ENCODE data around the gene DNAJA4. TPM values are rescaled to one million over a fixed set of nuclear protein-coding genes. Genes with fewer than 3 reads are reported as not detected.

DNAJA4 gene
- total and polyA plus RNA-seq, 2 of the 8 experiments (the other 6 are each of a cell fraction or from before 2014, with no cell fraction given): 3.6 to 6.2 TPM

- no peaks in the 10 kb centered on the region for H3K9me3 ChIP-seq (ENCODE audit: insufficient read depth in 2 of 2, low read depth in 1 of 2, low read length in 1 of 2)
- H3K36me3 ChIP-seq (ENCODE audit: control insufficient read depth in 2 of 4, insufficient read depth in 4 of 4, low read length in 3 of 4): no peaks in the 10 kb centered on the region
- H3K27me3 ChIP-seq (replicated peaks in 1 of 4; ENCODE audit: control insufficient read depth in 3 of 4, extremely low read depth in 1 of 4, insufficient read depth in 3 of 4, low read length in 3 of 4): no peaks in the 10 kb centered on the region; a peak in 1 of 7 replicates
- DNase-seq (ENCODE audit: low read depth in 1 of 2, low spot score in 2 of 2) (no peak), FAIRE-seq (no peak)
- no peak overlapping the region for H2BK5ac ChIP-seq (ENCODE audit: low read depth, low read length)
- no peak overlapping the region for H4K8ac ChIP-seq (ENCODE audit: extremely low read depth, insufficient read depth, low read length)
- H3K79me2 ChIP-seq (ENCODE audit: control insufficient read depth in 1 of 2, insufficient read depth in 2 of 2, low read length in 2 of 2): no peaks in the 10 kb centered on the region
- H3K4me1 ChIP-seq (replicated peaks in 1 of 4; ENCODE audit: control insufficient read depth in 3 of 4, insufficient read depth in 4 of 4, low read length in 3 of 4): no peaks in the 10 kb centered on the region
- H2BK12ac ChIP-seq (ENCODE audit: low read depth, low read length): no peak overlapping the region
- no peak overlapping the region for H3K56ac ChIP-seq (replicated peaks; ENCODE audit: insufficient read length, low read depth, low read length)
- no peak overlapping the region for H2BK20ac ChIP-seq (ENCODE audit: low read length)
- H4K20me1 ChIP-seq (replicated peaks in 1 of 2; ENCODE audit: control insufficient read depth in 1 of 2, insufficient read depth in 2 of 2, low read length in 2 of 2): no peaks in the 10 kb centered on the region
- 82% methylated on average over 3 of the region's 3 CpGs; no CpG with 5 or more reads in 1 of the 2 experiments for WGBS, 2 experiments (ENCODE audit: extremely low coverage in 1 of 2, insufficient coverage in 1 of 2, insufficient read length in 1 of 2, insufficient replicate concordance in 2 of 2, low coverage in 1 of 2, low lambda C conversion rate in 2 of 2, missing lambda C conversion rate in 1 of 2)
- H3K23me2 ChIP-seq (ENCODE audit: low read depth, low read length): no peaks in the 10 kb centered on the region; the same call in 1 of the 2 replicates
- ChIA-PET POLR2A (ENCODE audit: partially characterized antibody) (no interaction called here), CTCF (ENCODE audit: partially characterized antibody) (interaction anchor here (1.8 to 2.9 kb wide), 2 partner anchors 14 to 78 kb away, joined by 6 to 10 read pairs; no protein-coding TSS in a partner anchor)
- no peak overlapping the region for H2BK120ac ChIP-seq (replicated peaks; ENCODE audit: low read depth, low read length)
- no peak overlapping the region for H3K27ac ChIP-seq (ENCODE audit: low read depth, low read length)
- no peak overlapping the region for H2AFZ ChIP-seq (ENCODE audit: low read length)
- no peak overlapping the region for H3K23ac ChIP-seq (ENCODE audit: insufficient read length)
- no peak for TF ChIP-seq TAF7 (optimal IDR thresholded peaks at IDR 0.05; ENCODE audit: borderline replicate concordance, low read depth, low read length)
- no peak for TF ChIP-seq RFX5 (IDR thresholded peaks at IDR 0.05; ENCODE audit: borderline replicate concordance, low read depth, low read length)
- TF ChIP-seq NANOG (IDR thresholded peaks at IDR 0.05; ENCODE audit: insufficient read depth, low read depth, low read length, poor library complexity, severe bottlenecking): no peak
- no peak for TF ChIP-seq SUZ12 (IDR thresholded peaks at IDR 0.05; ENCODE audit: low read length)
- no peak for TF ChIP-seq ATF2 (IDR thresholded peaks at IDR 0.05; ENCODE audit: low read length)
- no peaks in the 10 kb centered on the region for H3K79me1 ChIP-seq (ENCODE audit: low read depth, low read length)
- no peak overlapping the region for H4K5ac ChIP-seq (ENCODE audit: insufficient read length, low read depth, low read length)
- no peak overlapping the region for H3K4me2 ChIP-seq (ENCODE audit: insufficient read depth in 1 of 2, low read depth in 2 of 2, low read length in 2 of 2)
- no peak overlapping the region for H4K91ac ChIP-seq (replicated peaks; ENCODE audit: insufficient read length, low read length)
- H3K9ac ChIP-seq (replicated peaks in 1 of 4; ENCODE audit: extremely low read depth in 1 of 4, low read depth in 3 of 4, low read length in 3 of 4): no peak overlapping the region
- H3K4me3 ChIP-seq (ENCODE audit: extremely low read depth in 1 of 4, insufficient read depth in 2 of 4, low read depth in 3 of 4, low read length in 4 of 4): no peak overlapping the region
- no peak overlapping the region for H2AK5ac ChIP-seq (ENCODE audit: low read depth, low read length)
- H3K4ac ChIP-seq (replicated peaks; ENCODE audit: insufficient read length, low read depth, low read length): no peak overlapping the region
- H3K14ac ChIP-seq (ENCODE audit: insufficient read length): no peak overlapping the region
- H3K18ac ChIP-seq (ENCODE audit: extremely low read depth, low read length): no peak overlapping the region
- no peak overlapping the region for H2BK15ac ChIP-seq (ENCODE audit: low read length)
These were observed 8.3 kb upstream of the DNAJA4 start for GRCh38 chr15:78256044-78256437.
